ENCODE data around the gene TIMMDC1.

GRCh38 chr3:119569156-119569555, 70.8 kb downstream of the TIMMDC1 start:
- TF ChIP-seq ZNF274 (IDR thresholded peaks at IDR 0.05; ENCODE audit: low read depth, low read length) = no peak
- no peak for TF ChIP-seq YY1 (IDR thresholded peaks at IDR 0.05; ENCODE audit: insufficient read depth, insufficient read length)
- TF ChIP-seq SUZ12 (IDR thresholded peaks at IDR 0.05; ENCODE audit: extremely low read depth, insufficient read depth, insufficient read length) = no peak

Measured in NT2/D1 (cell line).